PC-3 (cell line): Measurements from ENCODE around the gene WNK4.

Experiments used
- CTCF ChIP-seq: fragments of 300-600 bp; sonication (generic); conservative IDR thresholded peaks from 2 replicates; pipeline ENCODE4 v1.5.1; 2017; ENCODE audit warnings: antibody characterized with exemption, low read depth, mild to moderate bottlenecking, low read length
- EZH2 ChIP-seq: fragments of 300-600 bp; sonication (generic); IDR thresholded peaks from one replicate; pipeline ENCODE4 v1.6.1; 2017; ENCODE audit warnings: antibody characterized with exemption, mild to moderate bottlenecking, low read length; ENCODE audit not compliant: unreplicated experiment
- EZH2phosphoT487 ChIP-seq: fragments of 300-600 bp; sonication (generic); IDR thresholded peaks from 2 replicates; pipeline ENCODE4 v1.6.1; 2018; ENCODE audit warnings: mild to moderate bottlenecking, antibody characterized with exemption, low read length, borderline replicate concordance

GRCh38 chr17:42806249-42806648 is 25.8 kb downstream of the WNK4 start:
- TF ChIP-seq CTCF (no peak), EZH2 (no peak), EZH2phosphoT487 (no peak)
